ENCODE data around the gene CMTM6. TPM values are rescaled to one million over a fixed set of nuclear protein-coding genes. Genes with fewer than 3 reads are reported as not detected.
A peak's percentile ranks its signal among the peaks of the same experiment; 100 is the strongest.

CMTM6 gene
- total RNA-seq, 2 experiments from 2014 or later: 37.8 to 38.0 TPM

GRCh38 chr3:32431481-32431880, 71.2 kb downstream of the CMTM6 start:
- Mint-ChIP-seq H3K36me3 (peaks cover 8% of the 10 kb centered on the region), H3K27me3 (no peaks in the 10 kb centered on the region), H3K9me3 (no peaks in the 10 kb centered on the region), H3K4me1 (peaks cover 79% of the 10 kb centered on the region), H3K4me3 (peak overlapping the region; percentile 83), H3K27ac (peak overlapping the region; percentile 100)
- DNase-seq (no peak), ATAC-seq (ENCODE audit: low read depth) (no peak)
- POLR2A ChIA-PET: interaction anchor here (3.9 kb wide), 1 partner anchor 28 kb away, joined by 112 read pairs; no protein-coding TSS in a partner anchor

Small RNA genes within 50 kb of the gene (microRNA-seq; reads per million reads assigned to microRNA genes)
- not detected for gene MIR548AY

Other genes with a start within 250 kb of the CMTM6 start
- 10 to 100 TPM; 45.3 to 49.0 TPM for gene CMTM7, start 111.0 kb downstream of the CMTM6 start, total RNA-seq
- 10 to 100 TPM; 29.5 to 30.6 TPM for gene DYNC1LI1, start 68.0 kb upstream of the CMTM6 start, total RNA-seq
- 10 to 100 TPM; 56.0 to 62.9 TPM for gene CNOT10, start 182.3 kb upstream of the CMTM6 start, total RNA-seq